B cell (primary cell): ENCODE data around the gene SPART. TPM values are rescaled to one million over a fixed set of nuclear protein-coding genes. Genes with fewer than 3 reads are reported as not detected.

ENCODE experiments used
- ATAC-seq: fragments of 200-7000 bp; cut with Tn5 transposase; one replicate; pipeline ENCODE4 v1.10.0; 2021; ENCODE audit warnings: low read depth, mild to moderate bottlenecking, moderate number of reproducible peaks, moderate library complexity
- CTCF ChIA-PET: fragments of 350-600 bp; sonication (Branson Sonifier 250); formaldehyde crosslinking; loops from one replicate; lab custom pipeline; 2021; ENCODE audit warnings: antibody characterized with exemption, inconsistent platforms; lab: Charles Lee
- POLR2A ChIA-PET: fragments of 350-600 bp; sonication (Branson Sonifier 250); formaldehyde crosslinking; loops from one replicate; lab custom pipeline; 2021; ENCODE audit warnings: antibody characterized with exemption; lab: Charles Lee
- DNase-seq: peaks from one replicate; pipeline ENCODE4 v3.0.0; 2013
- H2AFZ ChIP-seq: 2 replicates; pipeline ENCODE4 v1.6.1; 2012; ENCODE audit warnings: mild to moderate bottlenecking, low read depth, low read length; ENCODE audit not compliant: insufficient read depth, poor library complexity, severe bottlenecking
- H3K27ac ChIP-seq, 2 donors: 1 replicate in 1 of 2; 2 replicates in 1 of 2; pipeline ENCODE4 v1.5.1; 2012 to 2013; ENCODE audit warnings: low read length in 2 of 2, mild to moderate bottlenecking in 2 of 2, moderate library complexity in 1 of 2
- H3K27me3 ChIP-seq, 4 experiments: fragments of 200-600 bp in 1 of 4; sonication (generic) in 1 of 4; replicated peaks in 1 of 4; 1 replicate in 2 of 4; 2 replicates in 2 of 4; pipeline versions ENCODE4 v1.6.1 to v1.7.0; 2013 to 2016; ENCODE audit warnings: low read length in 3 of 4, mild to moderate bottlenecking in 2 of 4, mixed read lengths in 1 of 4, moderate library complexity in 1 of 4; ENCODE audit not compliant: insufficient read depth in 4 of 4, control insufficient read depth in 3 of 4; ENCODE audit errors: control extremely low read depth in 1 of 4
- H3K36me3 ChIP-seq, 2 experiments: replicated peaks in 1 of 2; 1 replicate in 1 of 2; 2 replicates in 1 of 2; pipeline versions ENCODE4 v1.6.1 to v1.7.1; 2013; ENCODE audit warnings: low read length in 1 of 2; ENCODE audit not compliant: insufficient read depth in 2 of 2, control insufficient read depth in 1 of 2; ENCODE audit errors: control extremely low read depth in 1 of 2, extremely low read depth in 1 of 2
- H3K4me1 ChIP-seq, 2 donors: fragments of 200-600 bp in 1 of 2; sonication (generic) in 1 of 2; 1 replicate in 1 of 2; 2 replicates in 1 of 2; pipeline versions ENCODE4 v1.5.1 to v1.6.1; 2013 to 2017; ENCODE audit warnings: low read length in 2 of 2; ENCODE audit not compliant: control insufficient read depth in 2 of 2, insufficient read depth in 2 of 2
- H3K4me2 ChIP-seq: replicated peaks from 2 replicates; pipeline ENCODE3; 2012; ENCODE audit warnings: mild to moderate bottlenecking, low read depth, low read length; ENCODE audit not compliant: poor library complexity, severe bottlenecking
- H3K4me3 ChIP-seq, 5 experiments: fragments of 200-600 bp in 1 of 5; sonication (generic) in 1 of 5; 1 replicate in 3 of 5; 2 replicates in 2 of 5; pipeline versions ENCODE4 v1.5.1 to v1.7.0; 2011 to 2016; ENCODE audit warnings: low read length in 4 of 5, mild to moderate bottlenecking in 4 of 5, low read depth in 2 of 5, control low read depth in 1 of 5, moderate library complexity in 1 of 5; ENCODE audit not compliant: insufficient read depth in 1 of 5; ENCODE audit errors: control extremely low read depth in 1 of 5, extremely low read depth in 1 of 5
- H3K79me2 ChIP-seq: fragments of 200-600 bp; sonication (generic); one replicate; pipeline ENCODE4 v1.6.0; 2016; ENCODE audit warnings: low read length; ENCODE audit not compliant: control insufficient read depth, insufficient read depth
- H3K9ac ChIP-seq: fragments of 200-600 bp; sonication (generic); 2 replicates; pipeline ENCODE4 v1.6.1; 2017; ENCODE audit warnings: mild to moderate bottlenecking, low read length, moderate library complexity
- H3K9me3 ChIP-seq, 3 donors: one replicate each; pipeline versions ENCODE4 v1.6.1 to v1.7.1; 2013; ENCODE audit warnings: low read length in 2 of 3; ENCODE audit not compliant: control insufficient read depth in 2 of 3, insufficient read depth in 1 of 3; ENCODE audit errors: control extremely low read depth in 1 of 3
- H4K20me1 ChIP-seq: 2 replicates; pipeline ENCODE4 v1.6.0; 2012; ENCODE audit warnings: mild to moderate bottlenecking, low read length; ENCODE audit not compliant: insufficient read depth, control insufficient read depth, poor library complexity, severe bottlenecking
- H3K27ac Mint-ChIP-seq: one replicate; pipeline ENCODE4 v1.8.0; 2021; ENCODE audit warnings: mixed read lengths
- H3K27me3 Mint-ChIP-seq: one replicate; pipeline ENCODE4 v1.8.0; 2021; ENCODE audit warnings: mixed read lengths
- H3K4me1 Mint-ChIP-seq: one replicate; pipeline ENCODE4 v1.8.0; 2021; ENCODE audit warnings: mixed read lengths
- H3K4me3 Mint-ChIP-seq: one replicate; pipeline ENCODE4 v1.8.0; 2021; ENCODE audit warnings: mixed read lengths
- H3K9me3 Mint-ChIP-seq: one replicate; pipeline ENCODE4 v1.8.0; 2022; ENCODE audit warnings: mixed read lengths; ENCODE audit not compliant: insufficient read depth
- EZH2 ChIP-seq: IDR thresholded peaks from 2 replicates; pipeline ENCODE4 v1.6.1; 2012; ENCODE audit warnings: borderline replicate concordance, low read depth, mild to moderate bottlenecking, moderate library complexity, low read length; ENCODE audit not compliant: insufficient read depth, poor library complexity, severe bottlenecking
- WGBS: methylation state at CpG from one replicate; pipeline ENCODE4 v1.1.5; 2013; ENCODE audit warnings: missing lambda C conversion rate; ENCODE audit not compliant: insufficient coverage; 5-methylcytosine and 5-hydroxymethylcytosine counted together
- intact Hi-C: fragments of 100-400 bp; cut with micrococcal nuclease; formaldehyde crosslinking; loops from one replicate; pipeline ENCODE4 v1.10.0; 2022
- polyA minus RNA-seq: library from RNA; depleted of rRNA, polyadenylated mRNA; stranded (reverse); fragments of >200 nt; gene quantifications from 2 replicates; pipeline ENCODE4 v1.2.3, GENCODE V29; 2012
- polyA plus RNA-seq: library from polyadenylated mRNA; depleted of rRNA; stranded (reverse); fragments of >200 nt; gene quantifications from 2 replicates; pipeline ENCODE4 v1.2.3, GENCODE V29; 2012
- total RNA-seq, 2 donors: library from RNA; stranded (reverse); fragments of 120-200 nt in 1 of 2; gene quantifications; 1 replicate in 1 of 2; 2 replicates in 1 of 2; pipeline versions ENCODE4 v1.2.3 to v1.2.4, GENCODE V29; 2013 to 2022
- TF ChIP-seq, protein P1 (sequence below): fragments of 200-600 bp; IDR thresholded peaks from one replicate; pipeline ENCODE4 v1.8.0; 2022; ENCODE audit warnings: antibody characterized with exemption, mild to moderate bottlenecking

Gene SPART, protein sequence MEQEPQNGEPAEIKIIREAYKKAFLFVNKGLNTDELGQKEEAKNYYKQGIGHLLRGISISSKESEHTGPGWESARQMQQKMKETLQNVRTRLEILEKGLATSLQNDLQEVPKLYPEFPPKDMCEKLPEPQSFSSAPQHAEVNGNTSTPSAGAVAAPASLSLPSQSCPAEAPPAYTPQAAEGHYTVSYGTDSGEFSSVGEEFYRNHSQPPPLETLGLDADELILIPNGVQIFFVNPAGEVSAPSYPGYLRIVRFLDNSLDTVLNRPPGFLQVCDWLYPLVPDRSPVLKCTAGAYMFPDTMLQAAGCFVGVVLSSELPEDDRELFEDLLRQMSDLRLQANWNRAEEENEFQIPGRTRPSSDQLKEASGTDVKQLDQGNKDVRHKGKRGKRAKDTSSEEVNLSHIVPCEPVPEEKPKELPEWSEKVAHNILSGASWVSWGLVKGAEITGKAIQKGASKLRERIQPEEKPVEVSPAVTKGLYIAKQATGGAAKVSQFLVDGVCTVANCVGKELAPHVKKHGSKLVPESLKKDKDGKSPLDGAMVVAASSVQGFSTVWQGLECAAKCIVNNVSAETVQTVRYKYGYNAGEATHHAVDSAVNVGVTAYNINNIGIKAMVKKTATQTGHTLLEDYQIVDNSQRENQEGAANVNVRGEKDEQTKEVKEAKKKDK
- total RNA-seq (18.6 and 20.8 TPM in 2 replicates), polyA plus RNA-seq (10.1 and 11.4 TPM in 2 replicates), polyA minus RNA-seq (14.6 and 19.8 TPM in 2 replicates)
- 33.8 TPM for total RNA-seq (2013)

DNA sequence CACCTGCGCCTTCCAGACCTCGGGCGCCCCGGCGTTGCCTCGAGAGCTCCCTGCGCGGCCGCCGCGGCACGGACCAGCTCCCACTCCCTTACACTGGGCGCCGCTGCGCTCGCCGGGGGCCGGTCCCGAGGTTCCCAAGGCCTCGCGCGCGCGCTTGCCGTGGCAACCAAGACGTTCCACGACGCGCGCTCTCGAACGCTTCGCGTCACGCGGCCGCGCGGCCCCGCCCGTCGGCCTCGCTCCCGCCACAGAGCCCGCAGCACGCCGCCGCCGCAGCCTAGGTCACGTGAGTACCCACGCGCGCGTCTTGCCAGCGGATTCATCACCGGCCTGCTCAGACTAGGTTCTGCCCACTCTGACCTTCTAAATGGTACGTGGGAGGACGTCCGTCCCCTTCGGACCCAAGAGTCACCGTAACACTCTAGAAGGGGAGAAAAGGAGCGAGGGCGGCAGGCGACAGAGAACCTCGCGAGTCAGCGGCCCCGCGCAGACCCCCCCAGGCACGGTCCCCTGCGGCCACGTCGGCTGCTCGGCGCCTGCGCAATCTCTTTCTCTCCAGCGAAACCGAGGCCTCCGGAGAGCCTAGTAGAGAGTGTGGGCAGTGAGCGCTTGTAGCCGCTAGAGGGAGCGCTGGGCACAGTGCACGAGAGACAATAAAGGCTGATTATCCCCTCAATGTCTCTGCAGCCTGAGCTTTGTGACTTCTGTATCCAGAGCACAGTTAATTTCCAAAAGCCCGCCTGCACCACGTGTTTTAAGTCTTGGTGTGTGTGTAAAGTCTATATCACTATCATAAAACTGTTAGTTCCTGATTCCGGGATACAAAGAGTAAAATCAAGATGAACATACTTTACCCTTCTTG, at the start of gene SPART:
TSS of gene SPART (minus strand) at position 173 of the 862 bp plus-strand sequence. CDS start 10,564 bp downstream, outside the sequence.
- no peak for TF ChIP-seq EZH2
- TF ChIP-seq, protein P1, sequence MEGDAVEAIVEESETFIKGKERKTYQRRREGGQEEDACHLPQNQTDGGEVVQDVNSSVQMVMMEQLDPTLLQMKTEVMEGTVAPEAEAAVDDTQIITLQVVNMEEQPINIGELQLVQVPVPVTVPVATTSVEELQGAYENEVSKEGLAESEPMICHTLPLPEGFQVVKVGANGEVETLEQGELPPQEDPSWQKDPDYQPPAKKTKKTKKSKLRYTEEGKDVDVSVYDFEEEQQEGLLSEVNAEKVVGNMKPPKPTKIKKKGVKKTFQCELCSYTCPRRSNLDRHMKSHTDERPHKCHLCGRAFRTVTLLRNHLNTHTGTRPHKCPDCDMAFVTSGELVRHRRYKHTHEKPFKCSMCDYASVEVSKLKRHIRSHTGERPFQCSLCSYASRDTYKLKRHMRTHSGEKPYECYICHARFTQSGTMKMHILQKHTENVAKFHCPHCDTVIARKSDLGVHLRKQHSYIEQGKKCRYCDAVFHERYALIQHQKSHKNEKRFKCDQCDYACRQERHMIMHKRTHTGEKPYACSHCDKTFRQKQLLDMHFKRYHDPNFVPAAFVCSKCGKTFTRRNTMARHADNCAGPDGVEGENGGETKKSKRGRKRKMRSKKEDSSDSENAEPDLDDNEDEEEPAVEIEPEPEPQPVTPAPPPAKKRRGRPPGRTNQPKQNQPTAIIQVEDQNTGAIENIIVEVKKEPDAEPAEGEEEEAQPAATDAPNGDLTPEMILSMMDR = peak; percentile 88
- peaks cover 10 to 16% of the 10 kb centered on the region in 2 donors for H3K4me1 ChIP-seq
- H3K4me2 ChIP-seq = peak within 1 kb of the TSS; percentile 94
- no peaks in the 10 kb centered on the region for H3K27me3 ChIP-seq
- ChIA-PET CTCF (interaction anchor here (0.6 to 2.0 kb wide), 9 partner anchors 10 to 633 kb away, joined by 3 to 15 read pairs (median 5); no protein-coding TSS in a partner anchor), POLR2A (no interaction called here)
- H3K4me3 ChIP-seq = peak within 1 kb of the TSS; percentile 64 to 98 (median 85)
- intact Hi-C loops = loop anchor here (1.0 to 5.0 kb wide), 3 partner anchors 74 to 636 kb away; partner anchors contain the start of gene RFXAP
- H3K9me3 ChIP-seq = no peaks in the 10 kb centered on the region
- peak within 1 kb of the TSS; percentile 87 for H2AFZ ChIP-seq
- DNase-seq (peak; percentile 92), ATAC-seq (peak; percentile 85)
- no peaks in the 10 kb centered on the region for H3K36me3 ChIP-seq
- peaks cover 27% of the 10 kb centered on the region for H3K79me2 ChIP-seq
- peaks cover 24% of the 10 kb centered on the region for H3K4me1 Mint-ChIP-seq
- H3K9ac ChIP-seq = peak within 1 kb of the TSS; percentile 94
- H3K27ac Mint-ChIP-seq = peak within 1 kb of the TSS; percentile 96
- H3K27ac ChIP-seq = peak within 1 kb of the TSS; percentile 93 to 96
- H4K20me1 ChIP-seq = no peaks in the 10 kb centered on the region
- H3K4me3 Mint-ChIP-seq = peak within 1 kb of the TSS; percentile 95
- 1% methylated on average over 78 of the region's 86 CpGs for WGBS
- H3K9me3 Mint-ChIP-seq = no peaks in the 10 kb centered on the region
- peaks cover 14% of the 10 kb centered on the region for H3K27me3 Mint-ChIP-seq
